D721Med (cell line): ENCODE results near the gene GRIP2.

Source experiments
- DNase-seq: peaks from one replicate; pipeline ENCODE4 v3.0.0; 2011; ENCODE audit warnings: low spot score; ENCODE audit not compliant: insufficient read length
- FAIRE-seq: peaks from 2 replicates; lab custom pipeline; 2011; peaks lifted over from hg19 to GRCh38; lab: Jason Lieb, UNC
- CTCF ChIP-seq: IDR thresholded peaks from 2 replicates; pipeline ENCODE4 v1.5.1; 2012; ENCODE audit warnings: mild to moderate bottlenecking, control low read depth; ENCODE audit not compliant: insufficient read depth; ENCODE audit errors: missing control alignments

Gene GRIP2

GRCh38 chr3:14569474-14570000, 29.4 kb upstream of the GRIP2 start:
- no peak for FAIRE-seq
- no peak for TF ChIP-seq CTCF
- no peak for DNase-seq

GRCh38 chr3:14568269-14568668, 28.1 kb upstream of the GRIP2 start:
- no peak for TF ChIP-seq CTCF
- FAIRE-seq (no peak), DNase-seq (no peak)

- TF ChIP-seq CTCF: no peak
- DNase-seq (no peak), FAIRE-seq (no peak)
Measured at GRCh38 chr3:14566812-14567211, 26.7 kb upstream of the GRIP2 start.

- no peak for FAIRE-seq
Measured at GRCh38 chr3:14565868-14566588, 25.9 kb upstream of the GRIP2 start.

GRCh38 chr3:14564741-14565140, 24.6 kb upstream of the GRIP2 start:
- FAIRE-seq (no peak), DNase-seq (no peak)
- no peak for TF ChIP-seq CTCF

More at GRCh38 chr3:14565868-14566588, 25.9 kb upstream of the GRIP2 start:
- no peak for DNase-seq
- TF ChIP-seq CTCF: no peak

GRCh38 chr3:14563946-14564539, 23.9 kb upstream of the GRIP2 start:
- no peak for TF ChIP-seq CTCF
- FAIRE-seq (no peak), DNase-seq (no peak)
